Measurements from ENCODE around the gene ALOX5. TPM values are rescaled to one million over a fixed set of nuclear protein-coding genes. Genes with fewer than 3 reads are reported as not detected.

The ALOX5 gene
- total and polyA plus RNA-seq, 10 of the 15 experiments (the other 5 are each of a cell fraction or from before 2014, with no cell fraction given): 0.43 to 102 (median 34.2) TPM

DNA sequence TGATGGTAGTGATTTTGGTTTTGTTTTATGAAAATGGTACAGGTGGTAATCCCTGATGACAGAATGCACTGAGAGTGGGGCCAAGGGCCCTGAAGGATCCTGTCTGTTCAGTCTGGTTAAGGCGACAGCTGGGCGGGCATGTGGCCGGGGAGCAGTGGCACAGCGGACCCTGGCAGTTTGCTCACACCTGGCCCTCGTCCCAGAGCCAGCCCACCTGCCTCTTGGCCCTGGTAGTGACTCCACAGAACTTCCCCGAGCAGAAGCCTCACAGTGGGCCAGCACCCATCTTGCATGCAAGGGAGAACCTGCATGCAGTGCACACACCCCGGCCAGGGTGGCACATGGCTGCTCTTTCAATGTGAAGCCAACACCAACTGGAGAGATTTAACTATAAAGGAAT lies 82.8 kb downstream of the ALOX5 start (continued):
- TF ChIP-seq E2F8 (IDR thresholded peaks at IDR 0.05; ENCODE audit: low read depth, partially characterized antibody) (no peak), ASH2L (IDR thresholded peaks at IDR 0.05; ENCODE audit: borderline replicate concordance, low read depth) (no peak), POLR2A (IDR thresholded peaks at IDR 0.05; ENCODE audit: low read depth, low read length) (no peak), SMARCA5 (IDR thresholded peaks at IDR 0.05) (no peak), CHD2 (IDR thresholded peaks at IDR 0.05; ENCODE audit: borderline replicate concordance, low read depth, low read length) (no peak), YBX1 (IDR thresholded peaks at IDR 0.05) (no peak)
- TF ChIP-seq, protein P1, sequence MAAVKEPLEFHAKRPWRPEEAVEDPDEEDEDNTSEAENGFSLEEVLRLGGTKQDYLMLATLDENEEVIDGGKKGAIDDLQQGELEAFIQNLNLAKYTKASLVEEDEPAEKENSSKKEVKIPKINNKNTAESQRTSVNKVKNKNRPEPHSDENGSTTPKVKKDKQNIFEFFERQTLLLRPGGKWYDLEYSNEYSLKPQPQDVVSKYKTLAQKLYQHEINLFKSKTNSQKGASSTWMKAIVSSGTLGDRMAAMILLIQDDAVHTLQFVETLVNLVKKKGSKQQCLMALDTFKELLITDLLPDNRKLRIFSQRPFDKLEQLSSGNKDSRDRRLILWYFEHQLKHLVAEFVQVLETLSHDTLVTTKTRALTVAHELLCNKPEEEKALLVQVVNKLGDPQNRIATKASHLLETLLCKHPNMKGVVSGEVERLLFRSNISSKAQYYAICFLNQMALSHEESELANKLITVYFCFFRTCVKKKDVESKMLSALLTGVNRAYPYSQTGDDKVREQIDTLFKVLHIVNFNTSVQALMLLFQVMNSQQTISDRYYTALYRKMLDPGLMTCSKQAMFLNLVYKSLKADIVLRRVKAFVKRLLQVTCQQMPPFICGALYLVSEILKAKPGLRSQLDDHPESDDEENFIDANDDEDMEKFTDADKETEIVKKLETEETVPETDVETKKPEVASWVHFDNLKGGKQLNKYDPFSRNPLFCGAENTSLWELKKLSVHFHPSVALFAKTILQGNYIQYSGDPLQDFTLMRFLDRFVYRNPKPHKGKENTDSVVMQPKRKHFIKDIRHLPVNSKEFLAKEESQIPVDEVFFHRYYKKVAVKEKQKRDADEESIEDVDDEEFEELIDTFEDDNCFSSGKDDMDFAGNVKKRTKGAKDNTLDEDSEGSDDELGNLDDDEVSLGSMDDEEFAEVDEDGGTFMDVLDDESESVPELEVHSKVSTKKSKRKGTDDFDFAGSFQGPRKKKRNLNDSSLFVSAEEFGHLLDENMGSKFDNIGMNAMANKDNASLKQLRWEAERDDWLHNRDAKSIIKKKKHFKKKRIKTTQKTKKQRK (IDR thresholded peaks at IDR 0.05; ENCODE audit: low read depth, low read length): no peak

GRCh38 chr10:45457487-45457886 lies 83.5 kb downstream of the ALOX5 start:
- BruUV-seq (replicated peaks): no TSS peak
- POLR2A ChIA-PET: no interaction called here
- TF ChIP-seq CHD2 (IDR thresholded peaks at IDR 0.05; ENCODE audit: borderline replicate concordance, low read depth, low read length) (no peak), BCLAF1 (IDR thresholded peaks at IDR 0.05) (no peak), IKZF1 (conservative IDR thresholded peaks at IDR 0.05) (no peak), TAF1 (IDR thresholded peaks at IDR 0.05; ENCODE audit: borderline replicate concordance, low read depth, low read length) (no peak)
- TF ChIP-seq, protein P2, sequence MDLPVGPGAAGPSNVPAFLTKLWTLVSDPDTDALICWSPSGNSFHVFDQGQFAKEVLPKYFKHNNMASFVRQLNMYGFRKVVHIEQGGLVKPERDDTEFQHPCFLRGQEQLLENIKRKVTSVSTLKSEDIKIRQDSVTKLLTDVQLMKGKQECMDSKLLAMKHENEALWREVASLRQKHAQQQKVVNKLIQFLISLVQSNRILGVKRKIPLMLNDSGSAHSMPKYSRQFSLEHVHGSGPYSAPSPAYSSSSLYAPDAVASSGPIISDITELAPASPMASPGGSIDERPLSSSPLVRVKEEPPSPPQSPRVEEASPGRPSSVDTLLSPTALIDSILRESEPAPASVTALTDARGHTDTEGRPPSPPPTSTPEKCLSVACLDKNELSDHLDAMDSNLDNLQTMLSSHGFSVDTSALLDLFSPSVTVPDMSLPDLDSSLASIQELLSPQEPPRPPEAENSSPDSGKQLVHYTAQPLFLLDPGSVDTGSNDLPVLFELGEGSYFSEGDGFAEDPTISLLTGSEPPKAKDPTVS (IDR thresholded peaks at IDR 0.05; ENCODE audit: low read depth, low read length): no peak

More at GRCh38 chr10:45457487-45457886, 83.5 kb downstream of the ALOX5 start:
- Histone ChIP-seq H3K27me3 (replicated peaks in 1 of 2; ENCODE audit: control insufficient read depth in 2 of 2, insufficient read depth in 2 of 2, low read length in 1 of 2) (no peaks in the 10 kb centered on the region), H2AFZ (ENCODE audit: control insufficient read depth, low read depth, low read length) (no peak overlapping the region), H3K36me3 (ENCODE audit: control insufficient read depth in 2 of 2, insufficient read depth in 2 of 2, low read length in 1 of 2) (peaks cover 2 to 3% of the 10 kb centered on the region in 2 experiments; a peak in 1 of 4 replicates), H3K4me3 (no peak overlapping the region), H3K4me1 (ENCODE audit: control insufficient read depth, insufficient read depth, low read length) (peaks cover 54% of the 10 kb centered on the region), H3K27ac (ENCODE audit: control insufficient read depth, insufficient read depth) (no peak overlapping the region), H3K9ac (ENCODE audit: control insufficient read depth, insufficient read depth, low read length) (no peak overlapping the region), H4K20me1 (ENCODE audit: control insufficient read depth, insufficient read depth) (no peaks in the 10 kb centered on the region), H3K79me2 (ENCODE audit: control insufficient read depth, insufficient read depth, low read length) (no peaks in the 10 kb centered on the region; the same call in 1 of the 2 replicates), H3K9me3 (replicated peaks; ENCODE audit: control insufficient read depth, insufficient read depth, low read length) (no peaks in the 10 kb centered on the region), H3K4me2 (ENCODE audit: control insufficient read depth, insufficient read depth) (no peak overlapping the region)
- 96% methylated on average over 8 of the region's 8 CpGs for WGBS (ENCODE audit: insufficient coverage, insufficient replicate concordance, low lambda C conversion rate, missing lambda C conversion rate)
- SMC1A ChIA-PET (ENCODE audit: uncharacterized antibody, unreplicated experiment): no interaction called here
- in situ Hi-C loops (cut with MboI) (no loop called here), intact Hi-C loops (cut with micrococcal nuclease; ENCODE audit: unreplicated experiment) (no loop called here)
- ATAC-seq (no peak), FAIRE-seq (no peak), DNase-seq (ENCODE audit: low read depth, low spot score) (no peak)
- RAD21 ChIA-PET (ENCODE audit: unreplicated experiment): no interaction called here
- CTCF ChIA-PET: no interaction called here
